ENCODE data around the gene UROC1. TPM values are rescaled to one million over a fixed set of nuclear protein-coding genes. Genes with fewer than 3 reads are reported as not detected.
A peak's percentile ranks its signal among the peaks of the same experiment; 100 is the strongest.

The UROC1 gene
- total RNA-seq, 1 donor from 2014 or later = not detected

- Mint-ChIP-seq H3K9me3 (ENCODE audit: unreplicated experiment) (peaks cover 10% of the 10 kb centered on the region), H3K27me3 (ENCODE audit: unreplicated experiment) (peaks cover 4% of the 10 kb centered on the region), H3K36me3 (ENCODE audit: unreplicated experiment) (peaks cover 6% of the 10 kb centered on the region), H3K4me1 (ENCODE audit: low read depth, unreplicated experiment) (peaks cover 9% of the 10 kb centered on the region), H3K4me3 (ENCODE audit: unreplicated experiment) (no peak overlapping the region), H3K27ac (ENCODE audit: unreplicated experiment) (no peak overlapping the region)
- peak; percentile 4 for DNase-seq
- no peak for TF ChIP-seq CTCF (IDR thresholded peaks at IDR 0.05; ENCODE audit: partially characterized antibody, unreplicated experiment)
These were observed 29.1 kb upstream of the UROC1 start for GRCh38 chr3:126546549-126547239.

- no peak for TF ChIP-seq CTCF (IDR thresholded peaks at IDR 0.05; ENCODE audit: partially characterized antibody, unreplicated experiment)
- Mint-ChIP-seq H3K36me3 (ENCODE audit: unreplicated experiment) (peaks cover 6% of the 10 kb centered on the region), H3K9me3 (ENCODE audit: unreplicated experiment) (peaks cover 10% of the 10 kb centered on the region), H3K27ac (ENCODE audit: unreplicated experiment) (no peak overlapping the region), H3K4me3 (ENCODE audit: unreplicated experiment) (no peak overlapping the region), H3K4me1 (ENCODE audit: low read depth, unreplicated experiment) (peaks cover 9% of the 10 kb centered on the region), H3K27me3 (ENCODE audit: unreplicated experiment) (peaks cover 6% of the 10 kb centered on the region)
- peak; percentile 1 for DNase-seq
These were observed 28.4 kb upstream of the UROC1 start for GRCh38 chr3:126546013-126546412.

- no peak overlapping the region for H3K27ac Mint-ChIP-seq (ENCODE audit: unreplicated experiment)
- TF ChIP-seq CTCF (IDR thresholded peaks at IDR 0.05; ENCODE audit: partially characterized antibody, unreplicated experiment) = no peak
- peaks cover 7% of the 10 kb centered on the region for H3K4me1 Mint-ChIP-seq (ENCODE audit: low read depth, unreplicated experiment)
- H3K4me3 Mint-ChIP-seq (ENCODE audit: unreplicated experiment) = no peak overlapping the region
- peaks cover 6% of the 10 kb centered on the region for H3K36me3 Mint-ChIP-seq (ENCODE audit: unreplicated experiment)
- peaks cover 6% of the 10 kb centered on the region for H3K27me3 Mint-ChIP-seq (ENCODE audit: unreplicated experiment)
- peaks cover 8% of the 10 kb centered on the region for H3K9me3 Mint-ChIP-seq (ENCODE audit: unreplicated experiment)
- no peak for DNase-seq
These were observed 28.0 kb upstream of the UROC1 start for GRCh38 chr3:126545544-126545943.

- TF ChIP-seq CTCF (IDR thresholded peaks at IDR 0.05; ENCODE audit: partially characterized antibody, unreplicated experiment) = no peak
- Mint-ChIP-seq H3K4me1 (ENCODE audit: low read depth, unreplicated experiment) (peaks cover 7% of the 10 kb centered on the region), H3K9me3 (ENCODE audit: unreplicated experiment) (peaks cover 10% of the 10 kb centered on the region), H3K36me3 (ENCODE audit: unreplicated experiment) (peaks cover 6% of the 10 kb centered on the region), H3K4me3 (ENCODE audit: unreplicated experiment) (no peak overlapping the region), H3K27me3 (ENCODE audit: unreplicated experiment) (peaks cover 9% of the 10 kb centered on the region), H3K27ac (ENCODE audit: unreplicated experiment) (no peak overlapping the region)
- DNase-seq = peak; percentile 10
These were observed 27.2 kb upstream of the UROC1 start for GRCh38 chr3:126544596-126545281.

GRCh38 chr3:126543457-126544061, 26.0 kb upstream of the UROC1 start:
- TF ChIP-seq CTCF (IDR thresholded peaks at IDR 0.05; ENCODE audit: partially characterized antibody, unreplicated experiment) = no peak
- Mint-ChIP-seq H3K27ac (ENCODE audit: unreplicated experiment) (no peak overlapping the region), H3K27me3 (ENCODE audit: unreplicated experiment) (peaks cover 9% of the 10 kb centered on the region), H3K9me3 (ENCODE audit: unreplicated experiment) (peaks cover 10% of the 10 kb centered on the region), H3K4me3 (ENCODE audit: unreplicated experiment) (no peak overlapping the region), H3K4me1 (ENCODE audit: low read depth, unreplicated experiment) (peaks cover 7% of the 10 kb centered on the region), H3K36me3 (ENCODE audit: unreplicated experiment) (peaks cover 6% of the 10 kb centered on the region)
- peak; percentile 6 for DNase-seq
